GM12891 (cell line): Measurements from ENCODE around the gene EXOC1.

Source experiments
- DNase-seq: peaks from one replicate; pipeline ENCODE4 v3.0.0; 2011; ENCODE audit warnings: low spot score; ENCODE audit not compliant: insufficient read length
- FAIRE-seq: peaks from 2 replicates; lab custom pipeline; 2011; peaks lifted over from hg19 to GRCh38; lab: Jason Lieb, UNC
- PAX5 ChIP-seq: IDR thresholded peaks from 2 replicates; pipeline ENCODE4 v1.6.1; 2011; ENCODE audit warnings: low read length, moderate library complexity, mild to moderate bottlenecking; ENCODE audit not compliant: insufficient read depth, severe bottlenecking
- POLR2A ChIP-seq: IDR thresholded peaks from 2 replicates; pipeline ENCODE4 v1.6.1; 2011; ENCODE audit warnings: low read depth, low read length, control low read depth
- POLR2AphosphoS5 ChIP-seq: IDR thresholded peaks from 2 replicates; pipeline ENCODE4 v1.6.1; 2011; ENCODE audit warnings: low read depth, low read length, control low read depth
- POU2F2 ChIP-seq: IDR thresholded peaks from 2 replicates; pipeline ENCODE4 v1.6.1; 2011; ENCODE audit warnings: low read depth, mild to moderate bottlenecking, control low read depth, low read length, moderate library complexity
- SPI1 ChIP-seq: IDR thresholded peaks from 2 replicates; pipeline ENCODE4 v1.6.1; 2011; ENCODE audit warnings: low read depth, low read length, control low read depth
- TAF1 ChIP-seq: IDR thresholded peaks from 2 replicates; pipeline ENCODE4 v1.6.1; 2011; ENCODE audit warnings: low read depth, low read length, control low read depth

The EXOC1 gene

GRCh38 chr4:55849724-55850123 lies 3.7 kb upstream of the EXOC1 start:
- FAIRE-seq (no peak), DNase-seq (no peak)
- TF ChIP-seq SPI1 (no peak), POLR2A (no peak), TAF1 (no peak), POLR2AphosphoS5 (no peak), PAX5 (no peak), POU2F2 (no peak)

GRCh38 chr4:55851885-55852284 lies 1.6 kb upstream of the EXOC1 start:
- TF ChIP-seq POLR2AphosphoS5 (no peak), PAX5 (no peak), SPI1 (no peak), POLR2A (no peak), TAF1 (no peak), POU2F2 (no peak)
- no peak for DNase-seq
- FAIRE-seq = no peak

- peak; percentile 65 for FAIRE-seq
- TF ChIP-seq PAX5 (no peak), TAF1 (no peak), POU2F2 (no peak), POLR2A (no peak), POLR2AphosphoS5 (no peak), SPI1 (no peak)
- DNase-seq = no peak
Measured at GRCh38 chr4:55854129-55854528, 681 bp downstream of the EXOC1 start.

- FAIRE-seq = peak; percentile 80
- DNase-seq = no peak
- TF ChIP-seq TAF1 (no peak), POU2F2 (no peak), POLR2AphosphoS5 (no peak), SPI1 (no peak), POLR2A (no peak), PAX5 (no peak)
Measured at GRCh38 chr4:55857586-55857985, 4.1 kb downstream of the EXOC1 start.

GRCh38 chr4:55859711-55860110 lies 6.3 kb downstream of the EXOC1 start:
- FAIRE-seq = no peak
- no peak for DNase-seq
- TF ChIP-seq POLR2A (no peak), TAF1 (no peak), POU2F2 (no peak), POLR2AphosphoS5 (no peak), PAX5 (no peak), SPI1 (no peak)

- no peak for DNase-seq
- TF ChIP-seq PAX5 (no peak), POU2F2 (no peak), SPI1 (no peak), TAF1 (no peak), POLR2A (no peak), POLR2AphosphoS5 (no peak)
- no peak for FAIRE-seq
Measured at GRCh38 chr4:55864577-55865223, 11.3 kb downstream of the EXOC1 start.

DNA sequence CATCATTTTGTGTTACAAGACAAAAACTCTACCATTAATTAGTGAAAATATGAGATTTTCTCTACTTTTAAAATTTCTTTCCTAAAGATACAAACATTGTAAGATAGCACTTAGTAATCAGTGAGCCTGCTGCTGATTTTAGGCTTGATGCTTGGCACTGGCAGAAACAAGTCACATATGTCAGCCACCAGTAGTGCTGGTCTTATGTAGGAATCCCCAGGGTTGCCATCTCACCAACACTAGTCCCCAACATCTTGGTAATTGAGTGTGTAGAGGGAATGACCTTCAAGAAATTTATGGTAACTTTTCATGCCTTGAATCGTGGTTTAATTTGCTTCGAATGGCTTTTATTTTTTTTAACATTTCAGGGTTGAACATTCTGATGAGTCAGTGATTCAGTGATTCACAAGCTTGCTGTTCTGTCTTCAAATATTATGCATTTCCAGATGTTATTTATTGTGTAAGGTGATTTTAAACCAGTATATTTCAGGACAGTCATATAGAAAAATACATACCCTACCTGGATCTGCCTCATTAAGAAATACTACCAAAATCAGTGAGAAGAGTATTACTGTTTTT lies 11.9 kb downstream of the EXOC1 start:
- TF ChIP-seq POLR2A (no peak), SPI1 (no peak), PAX5 (no peak), POLR2AphosphoS5 (no peak), TAF1 (no peak), POU2F2 (no peak)
- no peak for DNase-seq
- no peak for FAIRE-seq

GRCh38 chr4:55866290-55866907 lies 13.0 kb downstream of the EXOC1 start:
- FAIRE-seq (peak; percentile 83), DNase-seq (no peak)
- TF ChIP-seq POLR2AphosphoS5 (no peak), POLR2A (no peak), TAF1 (no peak), POU2F2 (no peak), SPI1 (no peak), PAX5 (no peak)

- DNase-seq = no peak
- peak; percentile 75 for FAIRE-seq
- TF ChIP-seq POU2F2 = no peak
- TF ChIP-seq POLR2A = no peak
- no peak for TF ChIP-seq PAX5
- TF ChIP-seq SPI1 = no peak
- no peak for TF ChIP-seq TAF1
- no peak for TF ChIP-seq POLR2AphosphoS5
Measured at GRCh38 chr4:55866973-55867574, 13.6 kb downstream of the EXOC1 start.
